H9 (cell line): ENCODE data around the gene LHPP. TPM values are rescaled to one million over a fixed set of nuclear protein-coding genes. Genes with fewer than 3 reads are reported as not detected.

Experiments used
- DNase-seq: peaks from one replicate; pipeline ENCODE4 v3.0.0-alpha.2; 2017
- H2AFZ ChIP-seq: one replicate; pipeline ENCODE4 v1.6.1; 2013; ENCODE audit warnings: mild to moderate bottlenecking, low read length, control low read depth, moderate library complexity
- H2AK5ac ChIP-seq: 2 replicates; pipeline ENCODE4 v1.6.1; 2013; ENCODE audit warnings: low read length, control low read depth, mixed read lengths; ENCODE audit not compliant: insufficient read length
- H2BK120ac ChIP-seq: one replicate; pipeline ENCODE4 v1.6.1; 2013; ENCODE audit warnings: low read depth, mild to moderate bottlenecking, low read length, control low read depth, inconsistent platforms; ENCODE audit not compliant: poor library complexity, severe bottlenecking
- H2BK12ac ChIP-seq: 2 replicates; pipeline ENCODE4 v1.6.1; 2013; ENCODE audit warnings: low read length, control low read depth, mixed read lengths, low read depth; ENCODE audit not compliant: insufficient read length
- H2BK15ac ChIP-seq: 2 replicates; pipeline ENCODE4 v1.6.1; 2013; ENCODE audit warnings: low read depth, low read length, control low read depth
- H2BK20ac ChIP-seq: one replicate; pipeline ENCODE4 v1.6.1; 2013; ENCODE audit warnings: low read depth, mild to moderate bottlenecking, low read length, control low read depth, inconsistent platforms; ENCODE audit not compliant: poor library complexity, severe bottlenecking
- H2BK5ac ChIP-seq: 2 replicates; pipeline ENCODE4 v1.6.1; 2013; ENCODE audit warnings: low read length, control low read depth, mixed read lengths; ENCODE audit not compliant: insufficient read length
- H3K14ac ChIP-seq: 2 replicates; pipeline ENCODE4 v1.6.1; 2013; ENCODE audit warnings: low read length, control low read depth; ENCODE audit not compliant: insufficient read depth
- H3K18ac ChIP-seq: 2 replicates; pipeline ENCODE4 v1.6.1; 2013; ENCODE audit warnings: low read depth, mild to moderate bottlenecking, mixed read lengths, low read length, control low read depth; ENCODE audit not compliant: insufficient read length
- H3K23ac ChIP-seq: 2 replicates; pipeline ENCODE4 v1.6.1; 2013; ENCODE audit warnings: low read length, control low read depth, mixed read lengths, low read depth; ENCODE audit not compliant: insufficient read length
- H3K23me2 ChIP-seq: 2 replicates; pipeline ENCODE4 v1.6.1; 2013; ENCODE audit warnings: low read depth, mild to moderate bottlenecking, mixed read lengths, low read length, control low read depth; ENCODE audit not compliant: insufficient read length, poor library complexity, severe bottlenecking
- H3K27ac ChIP-seq: 2 replicates; pipeline ENCODE4 v1.5.1; 2013; ENCODE audit warnings: low read length, control low read depth, mixed read lengths, low read depth; ENCODE audit not compliant: insufficient read length
- H3K27me3 ChIP-seq: 2 replicates; pipeline ENCODE4 v1.6.1; 2013; ENCODE audit warnings: low read length, control low read depth, inconsistent platforms; ENCODE audit not compliant: insufficient read depth
- H3K4ac ChIP-seq: 2 replicates; pipeline ENCODE4 v1.6.1; 2013; ENCODE audit warnings: low read depth, mild to moderate bottlenecking, control low read depth, inconsistent platforms, low read length, moderate library complexity
- H3K4me1 ChIP-seq: 2 replicates; pipeline ENCODE4 v1.6.1; 2013; ENCODE audit warnings: low read length, control low read depth, inconsistent platforms; ENCODE audit not compliant: insufficient read depth
- H3K4me2 ChIP-seq: 2 replicates; pipeline ENCODE4 v1.6.1; 2013; ENCODE audit warnings: low read length, control low read depth, mixed read lengths; ENCODE audit not compliant: insufficient read length, insufficient read depth
- H3K56ac ChIP-seq: 2 replicates; pipeline ENCODE4 v1.6.1; 2013; ENCODE audit warnings: low read depth, mild to moderate bottlenecking, mixed read lengths, low read length, control low read depth; ENCODE audit not compliant: insufficient read length
- H3K79me1 ChIP-seq: 2 replicates; pipeline ENCODE4 v1.6.1; 2013; ENCODE audit warnings: low read depth, mild to moderate bottlenecking, moderate library complexity, low read length, control low read depth, inconsistent platforms; ENCODE audit not compliant: insufficient read depth, poor library complexity, severe bottlenecking
- H3K79me2 ChIP-seq: 2 replicates; pipeline ENCODE4 v1.6.1; 2013; ENCODE audit warnings: low read length, control low read depth, inconsistent platforms; ENCODE audit not compliant: insufficient read depth
- H3K9ac ChIP-seq: 2 replicates; pipeline ENCODE4 v1.6.1; 2013; ENCODE audit warnings: low read length, control low read depth, mixed read lengths; ENCODE audit not compliant: insufficient read length; ENCODE audit errors: extremely low read depth
- H3K9me3 ChIP-seq: one replicate; pipeline ENCODE4 v1.6.1; 2013; ENCODE audit warnings: low read depth, low read length, inconsistent platforms; ENCODE audit not compliant: control insufficient read depth
- H3T11ph ChIP-seq: one replicate; pipeline ENCODE4 v1.6.1; 2013; ENCODE audit warnings: mild to moderate bottlenecking, low read length, control low read depth, inconsistent platforms
- H4K20me1 ChIP-seq: one replicate; pipeline ENCODE4 v1.6.1; 2013; ENCODE audit not compliant: control insufficient read depth, insufficient read length, insufficient read depth
- H4K5ac ChIP-seq: 2 replicates; pipeline ENCODE4 v1.6.1; 2013; ENCODE audit warnings: low read depth, mild to moderate bottlenecking, mixed read lengths, low read length, control low read depth; ENCODE audit not compliant: insufficient read length
- H4K8ac ChIP-seq: replicated peaks from 2 replicates; pipeline ENCODE4 v1.6.1; 2013; ENCODE audit warnings: low read length, control low read depth, mixed read lengths, low read depth; ENCODE audit not compliant: insufficient read length
- H4K91ac ChIP-seq: 2 replicates; pipeline ENCODE4 v1.6.1; 2013; ENCODE audit warnings: low read depth, mild to moderate bottlenecking, moderate library complexity, mixed read lengths, low read length, control low read depth; ENCODE audit not compliant: insufficient read length
- H3K27ac Mint-ChIP-seq, 3 experiments: 2 replicates in 2 of 3; 3 replicates in 1 of 3; pipeline ENCODE4 v1.8.0; 2020 to 2021; ENCODE audit warnings: mixed read lengths in 3 of 3, mild to moderate bottlenecking in 1 of 3, moderate library complexity in 1 of 3
- H3K27me3 Mint-ChIP-seq: 2 replicates; pipeline ENCODE4 v1.8.0; 2021; ENCODE audit warnings: low read depth, mild to moderate bottlenecking, moderate library complexity, mixed read lengths
- H3K36me3 Mint-ChIP-seq, 3 experiments: 2 replicates in 2 of 3; 3 replicates in 1 of 3; pipeline ENCODE4 v1.8.0; 2020 to 2021; ENCODE audit warnings: low read depth in 3 of 3, mixed read lengths in 3 of 3; ENCODE audit not compliant: insufficient read depth in 1 of 3
- H3K4me1 Mint-ChIP-seq, 2 experiments: 2 replicates each; pipeline ENCODE4 v1.8.0; 2020; ENCODE audit warnings: mixed read lengths in 2 of 2
- H3K4me3 Mint-ChIP-seq, 2 experiments: 2 replicates in 1 of 2; 3 replicates in 1 of 2; pipeline ENCODE4 v1.8.0; 2020 to 2021; ENCODE audit warnings: mild to moderate bottlenecking in 2 of 2, mixed read lengths in 2 of 2, moderate library complexity in 1 of 2
- H3K9me3 Mint-ChIP-seq, 2 experiments: 2 replicates in 1 of 2; 3 replicates in 1 of 2; pipeline ENCODE4 v1.8.0; 2020; ENCODE audit warnings: mild to moderate bottlenecking in 2 of 2, mixed read lengths in 2 of 2, moderate library complexity in 1 of 2
- CTCF ChIP-seq: fragments of 200-600 bp; sonication (generic); conservative IDR thresholded peaks from 3 replicates; pipeline ENCODE4 v1.8.0; 2021; ENCODE audit warnings: antibody characterized with exemption, mild to moderate bottlenecking
- WGBS: extraction: QIAGEN DNeasy Blood & Tissue Kit; methylation state at CpG from one replicate; pipeline ENCODE4 v1.1.7; 2013; ENCODE audit warnings: missing lambda C conversion rate, low lambda C conversion rate, mixed read lengths; ENCODE audit not compliant: insufficient read length; ENCODE audit errors: extremely low coverage; 5-methylcytosine and 5-hydroxymethylcytosine counted together
- total RNA-seq: library from RNA; stranded (reverse); gene quantifications from 2 replicates; pipeline ENCODE4 v1.2.1, GENCODE V29; 2021

The LHPP gene
- total RNA-seq, 1 experiment from 2014 or later: 29.6 TPM

DNA sequence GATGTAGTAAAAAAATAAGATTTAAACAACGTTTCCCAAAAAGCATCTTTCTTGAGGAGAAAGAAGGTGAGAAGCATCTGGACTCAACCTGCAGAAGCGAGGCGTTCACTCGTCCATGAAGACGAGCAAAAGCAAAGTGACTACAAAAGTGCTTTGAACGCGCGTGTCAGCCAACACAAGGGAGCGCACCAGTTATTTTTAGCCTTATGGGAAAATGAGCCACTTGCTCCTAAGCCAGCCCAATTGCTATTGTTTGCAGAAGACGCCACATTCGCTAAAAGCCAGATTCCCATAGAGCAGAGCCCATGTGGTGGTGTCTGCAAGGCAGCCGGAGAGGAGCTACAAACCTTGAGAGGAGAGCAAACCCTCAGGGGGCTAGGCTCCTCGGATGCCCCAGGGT lies 160.0 kb downstream of the LHPP start:
- Histone ChIP-seq H3K9ac (no peak overlapping the region), H2AFZ (no peak overlapping the region), H3K4me1 (peaks cover 2% of the 10 kb centered on the region; the same call in 1 of the 2 replicates), H2BK12ac (no peak overlapping the region), H2BK5ac (no peak overlapping the region), H4K20me1 (no peaks in the 10 kb centered on the region), H3K27me3 (no peaks in the 10 kb centered on the region), H4K91ac (no peak overlapping the region), H3K9me3 (no peaks in the 10 kb centered on the region), H3K27ac (no peak overlapping the region), H3K18ac (no peak overlapping the region), H3K79me1 (no peaks in the 10 kb centered on the region), H4K8ac (no peak overlapping the region), H3K23me2 (no peaks in the 10 kb centered on the region), H3K23ac (no peak overlapping the region), H3K14ac (no peak overlapping the region), H2BK120ac (no peak overlapping the region), H2BK15ac (no peak overlapping the region), H3K56ac (no peak overlapping the region), H3K4ac (no peak overlapping the region), H3K79me2 (no peaks in the 10 kb centered on the region), H2BK20ac (no peak overlapping the region), H3K4me2 (no peak overlapping the region), H4K5ac (no peak overlapping the region), H2AK5ac (no peak overlapping the region), H3T11ph (no peak overlapping the region)
- Mint-ChIP-seq H3K4me1 (peaks cover 3 to 13% of the 10 kb centered on the region in 2 experiments), H3K36me3 (peaks cover 0 to 2% (median 0%) of the 10 kb centered on the region in 3 experiments; a peak in 1 of 7 replicates), H3K27me3 (no peaks in the 10 kb centered on the region), H3K9me3 (no peaks in the 10 kb centered on the region), H3K27ac (no peak overlapping the region), H3K4me3 (no peak overlapping the region)
- no peak for TF ChIP-seq CTCF
- WGBS: no CpG with 5 or more reads among the region's 13 CpGs
- DNase-seq: no peak
